H9 (cell line): ENCODE results near the gene MINDY4B. TPM values are rescaled to one million over a fixed set of nuclear protein-coding genes. Genes with fewer than 3 reads are reported as not detected.

Experiments used
- DNase-seq: peaks from one replicate; pipeline ENCODE4 v3.0.0-alpha.2; 2017
- H2AFZ ChIP-seq: one replicate; pipeline ENCODE4 v1.6.1; 2013; ENCODE audit warnings: mild to moderate bottlenecking, low read length, control low read depth, moderate library complexity
- H2AK5ac ChIP-seq: 2 replicates; pipeline ENCODE4 v1.6.1; 2013; ENCODE audit warnings: low read length, control low read depth, mixed read lengths; ENCODE audit not compliant: insufficient read length
- H2BK120ac ChIP-seq: one replicate; pipeline ENCODE4 v1.6.1; 2013; ENCODE audit warnings: low read depth, mild to moderate bottlenecking, low read length, control low read depth, inconsistent platforms; ENCODE audit not compliant: poor library complexity, severe bottlenecking
- H2BK12ac ChIP-seq: 2 replicates; pipeline ENCODE4 v1.6.1; 2013; ENCODE audit warnings: low read length, control low read depth, mixed read lengths, low read depth; ENCODE audit not compliant: insufficient read length
- H2BK15ac ChIP-seq: 2 replicates; pipeline ENCODE4 v1.6.1; 2013; ENCODE audit warnings: low read depth, low read length, control low read depth
- H2BK20ac ChIP-seq: one replicate; pipeline ENCODE4 v1.6.1; 2013; ENCODE audit warnings: low read depth, mild to moderate bottlenecking, low read length, control low read depth, inconsistent platforms; ENCODE audit not compliant: poor library complexity, severe bottlenecking
- H2BK5ac ChIP-seq: 2 replicates; pipeline ENCODE4 v1.6.1; 2013; ENCODE audit warnings: low read length, control low read depth, mixed read lengths; ENCODE audit not compliant: insufficient read length
- H3K14ac ChIP-seq: 2 replicates; pipeline ENCODE4 v1.6.1; 2013; ENCODE audit warnings: low read length, control low read depth; ENCODE audit not compliant: insufficient read depth
- H3K18ac ChIP-seq: 2 replicates; pipeline ENCODE4 v1.6.1; 2013; ENCODE audit warnings: low read depth, mild to moderate bottlenecking, mixed read lengths, low read length, control low read depth; ENCODE audit not compliant: insufficient read length
- H3K23ac ChIP-seq: 2 replicates; pipeline ENCODE4 v1.6.1; 2013; ENCODE audit warnings: low read length, control low read depth, mixed read lengths, low read depth; ENCODE audit not compliant: insufficient read length
- H3K23me2 ChIP-seq: 2 replicates; pipeline ENCODE4 v1.6.1; 2013; ENCODE audit warnings: low read depth, mild to moderate bottlenecking, mixed read lengths, low read length, control low read depth; ENCODE audit not compliant: insufficient read length, poor library complexity, severe bottlenecking
- H3K27ac ChIP-seq: 2 replicates; pipeline ENCODE4 v1.5.1; 2013; ENCODE audit warnings: low read length, control low read depth, mixed read lengths, low read depth; ENCODE audit not compliant: insufficient read length
- H3K27me3 ChIP-seq: 2 replicates; pipeline ENCODE4 v1.6.1; 2013; ENCODE audit warnings: low read length, control low read depth, inconsistent platforms; ENCODE audit not compliant: insufficient read depth
- H3K4ac ChIP-seq: 2 replicates; pipeline ENCODE4 v1.6.1; 2013; ENCODE audit warnings: low read depth, mild to moderate bottlenecking, control low read depth, inconsistent platforms, low read length, moderate library complexity
- H3K4me1 ChIP-seq: 2 replicates; pipeline ENCODE4 v1.6.1; 2013; ENCODE audit warnings: low read length, control low read depth, inconsistent platforms; ENCODE audit not compliant: insufficient read depth
- H3K4me2 ChIP-seq: 2 replicates; pipeline ENCODE4 v1.6.1; 2013; ENCODE audit warnings: low read length, control low read depth, mixed read lengths; ENCODE audit not compliant: insufficient read length, insufficient read depth
- H3K56ac ChIP-seq: 2 replicates; pipeline ENCODE4 v1.6.1; 2013; ENCODE audit warnings: low read depth, mild to moderate bottlenecking, mixed read lengths, low read length, control low read depth; ENCODE audit not compliant: insufficient read length
- H3K79me1 ChIP-seq: 2 replicates; pipeline ENCODE4 v1.6.1; 2013; ENCODE audit warnings: low read depth, mild to moderate bottlenecking, moderate library complexity, low read length, control low read depth, inconsistent platforms; ENCODE audit not compliant: insufficient read depth, poor library complexity, severe bottlenecking
- H3K79me2 ChIP-seq: 2 replicates; pipeline ENCODE4 v1.6.1; 2013; ENCODE audit warnings: low read length, control low read depth, inconsistent platforms; ENCODE audit not compliant: insufficient read depth
- H3K9ac ChIP-seq: 2 replicates; pipeline ENCODE4 v1.6.1; 2013; ENCODE audit warnings: low read length, control low read depth, mixed read lengths; ENCODE audit not compliant: insufficient read length; ENCODE audit errors: extremely low read depth
- H3K9me3 ChIP-seq: one replicate; pipeline ENCODE4 v1.6.1; 2013; ENCODE audit warnings: low read depth, low read length, inconsistent platforms; ENCODE audit not compliant: control insufficient read depth
- H3T11ph ChIP-seq: one replicate; pipeline ENCODE4 v1.6.1; 2013; ENCODE audit warnings: mild to moderate bottlenecking, low read length, control low read depth, inconsistent platforms
- H4K20me1 ChIP-seq: one replicate; pipeline ENCODE4 v1.6.1; 2013; ENCODE audit not compliant: control insufficient read depth, insufficient read length, insufficient read depth
- H4K5ac ChIP-seq: 2 replicates; pipeline ENCODE4 v1.6.1; 2013; ENCODE audit warnings: low read depth, mild to moderate bottlenecking, mixed read lengths, low read length, control low read depth; ENCODE audit not compliant: insufficient read length
- H4K8ac ChIP-seq: replicated peaks from 2 replicates; pipeline ENCODE4 v1.6.1; 2013; ENCODE audit warnings: low read length, control low read depth, mixed read lengths, low read depth; ENCODE audit not compliant: insufficient read length
- H4K91ac ChIP-seq: 2 replicates; pipeline ENCODE4 v1.6.1; 2013; ENCODE audit warnings: low read depth, mild to moderate bottlenecking, moderate library complexity, mixed read lengths, low read length, control low read depth; ENCODE audit not compliant: insufficient read length
- H3K27ac Mint-ChIP-seq, 3 experiments: 2 replicates in 2 of 3; 3 replicates in 1 of 3; pipeline ENCODE4 v1.8.0; 2020 to 2021; ENCODE audit warnings: mixed read lengths in 3 of 3, mild to moderate bottlenecking in 1 of 3, moderate library complexity in 1 of 3
- H3K27me3 Mint-ChIP-seq: 2 replicates; pipeline ENCODE4 v1.8.0; 2021; ENCODE audit warnings: low read depth, mild to moderate bottlenecking, moderate library complexity, mixed read lengths
- H3K36me3 Mint-ChIP-seq, 3 experiments: 2 replicates in 2 of 3; 3 replicates in 1 of 3; pipeline ENCODE4 v1.8.0; 2020 to 2021; ENCODE audit warnings: low read depth in 3 of 3, mixed read lengths in 3 of 3; ENCODE audit not compliant: insufficient read depth in 1 of 3
- H3K4me1 Mint-ChIP-seq, 2 experiments: 2 replicates each; pipeline ENCODE4 v1.8.0; 2020; ENCODE audit warnings: mixed read lengths in 2 of 2
- H3K4me3 Mint-ChIP-seq, 2 experiments: 2 replicates in 1 of 2; 3 replicates in 1 of 2; pipeline ENCODE4 v1.8.0; 2020 to 2021; ENCODE audit warnings: mild to moderate bottlenecking in 2 of 2, mixed read lengths in 2 of 2, moderate library complexity in 1 of 2
- H3K9me3 Mint-ChIP-seq, 2 experiments: 2 replicates in 1 of 2; 3 replicates in 1 of 2; pipeline ENCODE4 v1.8.0; 2020; ENCODE audit warnings: mild to moderate bottlenecking in 2 of 2, mixed read lengths in 2 of 2, moderate library complexity in 1 of 2
- WGBS: extraction: QIAGEN DNeasy Blood & Tissue Kit; methylation state at CpG from one replicate; pipeline ENCODE4 v1.1.7; 2013; ENCODE audit warnings: missing lambda C conversion rate, low lambda C conversion rate, mixed read lengths; ENCODE audit not compliant: insufficient read length; ENCODE audit errors: extremely low coverage; 5-methylcytosine and 5-hydroxymethylcytosine counted together
- total RNA-seq: library from RNA; stranded (reverse); gene quantifications from 2 replicates; pipeline ENCODE4 v1.2.1, GENCODE V29; 2021
- TF ChIP-seq, protein P1 (sequence below): fragments of 200-600 bp; sonication (generic); conservative IDR thresholded peaks from 3 replicates; pipeline ENCODE4 v1.8.0; 2021; ENCODE audit warnings: antibody characterized with exemption, mild to moderate bottlenecking

The MINDY4B gene
- total RNA-seq, 1 experiment from 2014 or later, result not detected

- H3K4ac ChIP-seq, result no peak overlapping the region
- no peaks in the 10 kb centered on the region; a peak in 1 of 7 replicates for H3K36me3 Mint-ChIP-seq
- H3K4me1 Mint-ChIP-seq, result peaks cover 5 to 6% of the 10 kb centered on the region in 2 experiments
- DNase-seq, result no peak
- no peak overlapping the region for H3K27ac Mint-ChIP-seq
- no peaks in the 10 kb centered on the region for H3K23me2 ChIP-seq
- no peak overlapping the region for H2BK5ac ChIP-seq
- no peak overlapping the region for H2AFZ ChIP-seq
- no peak overlapping the region for H3K14ac ChIP-seq
- peaks cover 3% of the 10 kb centered on the region; the same call in 1 of the 2 replicates for H3K4me1 ChIP-seq
- no peaks in the 10 kb centered on the region for H3K27me3 ChIP-seq
- no peak overlapping the region for H3K4me3 Mint-ChIP-seq
- no peak overlapping the region for H3K23ac ChIP-seq
- TF ChIP-seq, protein P1, sequence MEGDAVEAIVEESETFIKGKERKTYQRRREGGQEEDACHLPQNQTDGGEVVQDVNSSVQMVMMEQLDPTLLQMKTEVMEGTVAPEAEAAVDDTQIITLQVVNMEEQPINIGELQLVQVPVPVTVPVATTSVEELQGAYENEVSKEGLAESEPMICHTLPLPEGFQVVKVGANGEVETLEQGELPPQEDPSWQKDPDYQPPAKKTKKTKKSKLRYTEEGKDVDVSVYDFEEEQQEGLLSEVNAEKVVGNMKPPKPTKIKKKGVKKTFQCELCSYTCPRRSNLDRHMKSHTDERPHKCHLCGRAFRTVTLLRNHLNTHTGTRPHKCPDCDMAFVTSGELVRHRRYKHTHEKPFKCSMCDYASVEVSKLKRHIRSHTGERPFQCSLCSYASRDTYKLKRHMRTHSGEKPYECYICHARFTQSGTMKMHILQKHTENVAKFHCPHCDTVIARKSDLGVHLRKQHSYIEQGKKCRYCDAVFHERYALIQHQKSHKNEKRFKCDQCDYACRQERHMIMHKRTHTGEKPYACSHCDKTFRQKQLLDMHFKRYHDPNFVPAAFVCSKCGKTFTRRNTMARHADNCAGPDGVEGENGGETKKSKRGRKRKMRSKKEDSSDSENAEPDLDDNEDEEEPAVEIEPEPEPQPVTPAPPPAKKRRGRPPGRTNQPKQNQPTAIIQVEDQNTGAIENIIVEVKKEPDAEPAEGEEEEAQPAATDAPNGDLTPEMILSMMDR, result no peak
- H3T11ph ChIP-seq, result no peak overlapping the region
- no peaks in the 10 kb centered on the region for H4K20me1 ChIP-seq
- no peak overlapping the region for H3K9ac ChIP-seq
- H3K79me2 ChIP-seq, result no peaks in the 10 kb centered on the region
- H2AK5ac ChIP-seq, result no peak overlapping the region
- H3K27me3 Mint-ChIP-seq, result peaks cover 2% of the 10 kb centered on the region; the same call in 1 of the 2 replicates
- H3K9me3 Mint-ChIP-seq, result no peaks in the 10 kb centered on the region
- no peak overlapping the region for H4K8ac ChIP-seq
- no peak overlapping the region for H3K56ac ChIP-seq
- no peak overlapping the region for H2BK120ac ChIP-seq
- no peak overlapping the region for H3K4me2 ChIP-seq
- no CpG with 5 or more reads among the region's 3 CpGs for WGBS
- H2BK15ac ChIP-seq, result no peak overlapping the region; the same call in 1 of the 2 replicates
- H2BK20ac ChIP-seq, result no peak overlapping the region
- H3K9me3 ChIP-seq, result no peaks in the 10 kb centered on the region
- no peak overlapping the region for H2BK12ac ChIP-seq
- H3K18ac ChIP-seq, result no peak overlapping the region
- H4K91ac ChIP-seq, result no peak overlapping the region
- no peaks in the 10 kb centered on the region for H3K79me1 ChIP-seq
- H3K27ac ChIP-seq, result no peak overlapping the region
- H4K5ac ChIP-seq, result no peak overlapping the region
Observed at GRCh38 chr3:150897592-150897991, 7.6 kb downstream of the MINDY4B start.
